ENCODE results near the gene NSL1.

Gene NSL1

DNA sequence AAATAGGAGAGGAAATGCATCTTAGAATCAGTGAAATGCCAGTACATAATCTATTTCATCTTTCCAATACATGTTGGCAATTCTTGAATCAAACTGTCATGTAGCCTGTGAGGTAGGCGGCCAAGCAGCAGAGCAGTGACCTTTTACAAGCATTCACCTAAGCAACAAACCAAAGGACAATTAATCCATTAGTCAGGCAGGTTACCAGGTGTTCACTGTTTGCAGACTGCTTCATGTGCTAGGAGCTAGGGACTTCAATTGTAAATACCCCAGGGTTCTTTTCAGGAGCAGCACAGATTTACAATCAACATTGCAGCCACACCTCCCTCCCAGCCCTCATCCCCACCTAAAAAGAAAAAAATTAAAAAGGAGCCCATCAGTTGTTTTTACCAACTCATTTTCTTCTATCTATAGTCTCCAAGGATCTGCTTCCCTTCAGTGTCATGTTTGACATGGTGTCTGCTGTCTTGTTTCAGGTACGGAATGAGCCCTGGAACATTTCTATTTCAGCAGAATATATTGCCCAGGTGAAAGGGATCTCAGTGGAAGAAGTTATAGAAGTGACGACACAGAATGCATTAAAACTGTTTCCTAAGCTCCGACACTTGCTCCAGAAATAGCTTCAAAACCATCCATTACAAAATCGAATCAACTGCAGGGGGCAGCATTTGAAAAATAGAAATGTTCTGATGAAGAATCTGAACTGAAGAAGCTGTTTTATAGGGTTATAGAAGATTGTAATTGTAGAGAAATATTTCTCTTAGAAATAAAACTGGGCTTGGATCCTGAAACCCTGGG is 23.2 kb upstream of the NSL1 start:
- in situ Hi-C loops (cut with MboI; ENCODE audit: low sequenced_read_pairs, unreplicated experiment) = no loop called here
- no peak for DNase-seq (ENCODE audit: low spot score)
- TF ChIP-seq, protein P1, sequence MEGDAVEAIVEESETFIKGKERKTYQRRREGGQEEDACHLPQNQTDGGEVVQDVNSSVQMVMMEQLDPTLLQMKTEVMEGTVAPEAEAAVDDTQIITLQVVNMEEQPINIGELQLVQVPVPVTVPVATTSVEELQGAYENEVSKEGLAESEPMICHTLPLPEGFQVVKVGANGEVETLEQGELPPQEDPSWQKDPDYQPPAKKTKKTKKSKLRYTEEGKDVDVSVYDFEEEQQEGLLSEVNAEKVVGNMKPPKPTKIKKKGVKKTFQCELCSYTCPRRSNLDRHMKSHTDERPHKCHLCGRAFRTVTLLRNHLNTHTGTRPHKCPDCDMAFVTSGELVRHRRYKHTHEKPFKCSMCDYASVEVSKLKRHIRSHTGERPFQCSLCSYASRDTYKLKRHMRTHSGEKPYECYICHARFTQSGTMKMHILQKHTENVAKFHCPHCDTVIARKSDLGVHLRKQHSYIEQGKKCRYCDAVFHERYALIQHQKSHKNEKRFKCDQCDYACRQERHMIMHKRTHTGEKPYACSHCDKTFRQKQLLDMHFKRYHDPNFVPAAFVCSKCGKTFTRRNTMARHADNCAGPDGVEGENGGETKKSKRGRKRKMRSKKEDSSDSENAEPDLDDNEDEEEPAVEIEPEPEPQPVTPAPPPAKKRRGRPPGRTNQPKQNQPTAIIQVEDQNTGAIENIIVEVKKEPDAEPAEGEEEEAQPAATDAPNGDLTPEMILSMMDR (IDR thresholded peaks at IDR 0.05; ENCODE audit: borderline replicate concordance, control extremely low read depth, extremely low read depth, insufficient read depth, missing control alignments) = no peak

DNA sequence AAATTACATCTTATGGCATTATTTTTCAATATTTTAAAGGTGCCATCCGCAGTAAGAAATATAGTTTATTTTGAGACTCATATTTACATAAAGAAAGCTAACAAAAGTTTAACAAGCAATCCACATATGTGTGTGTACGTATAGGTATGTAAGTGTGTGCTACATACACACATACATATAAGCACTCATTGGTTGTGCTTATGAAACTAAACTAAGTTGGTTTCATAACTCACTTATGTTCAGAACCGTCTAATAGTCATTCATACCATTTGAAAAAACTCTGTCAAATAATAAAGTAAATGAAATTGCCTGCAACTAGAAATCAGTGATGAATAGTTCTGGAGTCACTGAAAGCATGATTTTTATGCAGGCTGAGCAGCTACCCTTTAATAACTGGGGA is 14.2 kb upstream of the NSL1 start:
- in situ Hi-C loops (cut with MboI; ENCODE audit: low sequenced_read_pairs, unreplicated experiment) = no loop called here
- TF ChIP-seq, protein P1 (IDR thresholded peaks at IDR 0.05; ENCODE audit: borderline replicate concordance, control extremely low read depth, extremely low read depth, insufficient read depth, missing control alignments) = no peak
- DNase-seq (ENCODE audit: low spot score) = no peak

DNA sequence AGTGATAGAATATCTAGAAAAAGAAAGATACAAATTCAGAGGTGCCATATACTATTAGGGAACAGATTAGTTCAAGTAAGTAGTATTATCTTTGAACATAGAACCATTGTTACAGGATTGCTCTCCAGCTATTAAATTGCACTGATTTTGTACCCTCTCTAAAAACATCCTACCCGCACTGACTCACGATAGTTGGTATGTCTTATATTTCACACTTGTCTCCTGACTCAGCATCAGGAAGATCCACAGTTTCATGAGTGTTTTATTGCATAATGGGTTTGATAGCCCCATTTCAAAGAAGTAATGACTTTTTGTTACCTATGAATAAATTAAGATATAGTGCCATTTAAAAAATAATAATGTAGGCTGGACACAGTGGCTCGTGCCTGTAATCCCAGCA is 6.1 kb upstream of the NSL1 start:
- TF ChIP-seq, protein P1 (IDR thresholded peaks at IDR 0.05; ENCODE audit: borderline replicate concordance, control extremely low read depth, extremely low read depth, insufficient read depth, missing control alignments) = no peak
- in situ Hi-C loops (cut with MboI; ENCODE audit: low sequenced_read_pairs, unreplicated experiment) = no loop called here
- DNase-seq (ENCODE audit: low spot score) = no peak

GRCh38 chr1:212794561-212795014 is 3.0 kb upstream of the NSL1 start:
- peak; percentile 77 for DNase-seq (ENCODE audit: low spot score)
- in situ Hi-C loops (cut with MboI; ENCODE audit: low sequenced_read_pairs, unreplicated experiment) = no loop called here
- TF ChIP-seq, protein P1 (IDR thresholded peaks at IDR 0.05; ENCODE audit: borderline replicate concordance, control extremely low read depth, extremely low read depth, insufficient read depth, missing control alignments) = no peak

GRCh38 chr1:212792396-212792908 is 875 bp upstream of the NSL1 start:
- TF ChIP-seq, protein P1 (IDR thresholded peaks at IDR 0.05; ENCODE audit: borderline replicate concordance, control extremely low read depth, extremely low read depth, insufficient read depth, missing control alignments) = no peak
- no peak for DNase-seq (ENCODE audit: low spot score)
- in situ Hi-C loops (cut with MboI; ENCODE audit: low sequenced_read_pairs, unreplicated experiment) = no loop called here

DNA sequence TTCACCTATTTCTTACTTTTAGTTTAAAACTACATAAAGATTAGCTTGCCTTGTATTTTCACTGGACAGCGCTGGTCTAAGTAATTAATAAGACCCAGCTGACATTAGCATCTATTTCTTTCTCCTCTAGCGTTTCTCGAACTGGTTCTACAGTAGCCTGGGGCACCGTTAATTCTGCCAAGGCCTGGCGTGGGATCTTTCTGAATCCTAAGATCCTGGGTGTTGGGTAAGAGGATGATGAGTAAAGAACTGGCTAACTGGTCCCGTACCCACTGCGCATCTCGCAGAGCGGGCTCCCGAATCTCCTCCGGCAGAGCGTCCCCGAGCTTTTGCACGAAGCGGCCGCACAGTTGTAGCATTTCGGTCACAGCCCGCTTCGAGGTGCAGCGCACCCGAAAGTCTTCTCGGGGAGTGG is 309 bp downstream of the NSL1 start:
- in situ Hi-C loops (cut with MboI; ENCODE audit: low sequenced_read_pairs, unreplicated experiment) = no loop called here
- TF ChIP-seq, protein P1 (IDR thresholded peaks at IDR 0.05; ENCODE audit: borderline replicate concordance, control extremely low read depth, extremely low read depth, insufficient read depth, missing control alignments) = no peak
- no peak for DNase-seq (ENCODE audit: low spot score)
